GM11168 (cell line): ENCODE results near the gene GNAO1.

ENCODE experiments used
- in situ Hi-C: fragments of 300-500 bp; cut with MboI; formaldehyde crosslinking; loops from one replicate; pipeline ENCODE4 v1.12.0; 2022; ENCODE audit warnings: low sequenced_read_pairs; ENCODE audit not compliant: unreplicated experiment

The GNAO1 gene

GRCh38 chr16:56262551-56263245, 71.4 kb downstream of the GNAO1 start:
- in situ Hi-C loops = no loop called here

- in situ Hi-C loops = no loop called here
Observed at GRCh38 chr16:56263711-56264608, 72.7 kb downstream of the GNAO1 start.

DNA sequence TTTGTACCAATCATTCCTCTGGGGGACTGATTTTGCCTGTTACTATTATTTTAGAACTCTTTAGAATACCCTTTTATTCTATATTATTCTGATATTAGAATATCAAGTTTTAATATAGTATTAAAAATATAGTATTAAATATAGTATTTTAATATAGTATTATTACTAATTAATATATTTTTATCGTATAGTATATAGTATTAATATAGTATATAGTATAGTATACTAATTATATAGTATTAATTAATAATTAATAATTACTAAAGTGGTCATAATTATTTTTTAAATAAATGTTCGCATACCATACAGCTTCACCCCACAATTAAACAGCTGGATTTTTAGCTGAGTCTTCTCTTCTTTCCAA, 73.3 kb downstream of the GNAO1 start:
- in situ Hi-C loops = no loop called here

DNA sequence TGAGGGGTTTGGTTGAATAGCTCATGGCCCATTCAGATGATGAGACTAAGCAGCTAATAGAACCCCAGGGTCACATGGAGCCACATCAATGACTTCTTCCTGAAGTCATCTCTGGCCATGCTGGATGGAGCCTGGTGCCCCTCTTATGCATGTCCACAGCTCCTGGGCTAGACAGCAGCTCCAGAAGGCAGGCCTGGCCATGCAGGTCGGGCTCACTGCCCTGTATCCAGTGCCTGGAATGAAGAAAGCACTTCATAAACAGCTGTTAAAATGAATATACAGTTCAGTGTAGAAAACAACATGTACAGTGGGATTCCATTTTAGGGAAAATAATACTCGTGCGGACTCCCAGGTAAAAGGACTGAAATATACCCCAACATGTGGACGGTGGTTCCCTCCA, 73.9 kb downstream of the GNAO1 start:
- in situ Hi-C loops = no loop called here

DNA sequence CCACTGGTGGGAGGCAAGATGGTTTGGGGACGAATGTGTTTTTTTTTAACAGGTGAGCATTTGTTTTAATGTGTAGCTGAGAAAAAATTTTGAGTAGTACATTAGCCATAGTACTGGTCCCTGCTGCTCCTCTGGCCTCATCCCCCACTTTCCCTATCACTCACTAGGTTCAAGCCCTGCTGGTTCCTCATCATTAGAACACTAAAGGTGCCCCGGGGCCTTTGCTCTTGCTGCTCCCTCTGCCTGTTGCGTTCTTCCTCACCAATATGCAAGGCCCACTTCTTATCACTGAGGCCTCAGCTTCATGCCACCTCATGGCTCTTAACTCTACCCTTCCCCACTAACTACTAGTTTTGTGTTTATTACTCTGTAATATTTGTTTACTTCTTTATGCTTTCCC, 74.5 kb downstream of the GNAO1 start:
- in situ Hi-C loops = no loop called here

DNA sequence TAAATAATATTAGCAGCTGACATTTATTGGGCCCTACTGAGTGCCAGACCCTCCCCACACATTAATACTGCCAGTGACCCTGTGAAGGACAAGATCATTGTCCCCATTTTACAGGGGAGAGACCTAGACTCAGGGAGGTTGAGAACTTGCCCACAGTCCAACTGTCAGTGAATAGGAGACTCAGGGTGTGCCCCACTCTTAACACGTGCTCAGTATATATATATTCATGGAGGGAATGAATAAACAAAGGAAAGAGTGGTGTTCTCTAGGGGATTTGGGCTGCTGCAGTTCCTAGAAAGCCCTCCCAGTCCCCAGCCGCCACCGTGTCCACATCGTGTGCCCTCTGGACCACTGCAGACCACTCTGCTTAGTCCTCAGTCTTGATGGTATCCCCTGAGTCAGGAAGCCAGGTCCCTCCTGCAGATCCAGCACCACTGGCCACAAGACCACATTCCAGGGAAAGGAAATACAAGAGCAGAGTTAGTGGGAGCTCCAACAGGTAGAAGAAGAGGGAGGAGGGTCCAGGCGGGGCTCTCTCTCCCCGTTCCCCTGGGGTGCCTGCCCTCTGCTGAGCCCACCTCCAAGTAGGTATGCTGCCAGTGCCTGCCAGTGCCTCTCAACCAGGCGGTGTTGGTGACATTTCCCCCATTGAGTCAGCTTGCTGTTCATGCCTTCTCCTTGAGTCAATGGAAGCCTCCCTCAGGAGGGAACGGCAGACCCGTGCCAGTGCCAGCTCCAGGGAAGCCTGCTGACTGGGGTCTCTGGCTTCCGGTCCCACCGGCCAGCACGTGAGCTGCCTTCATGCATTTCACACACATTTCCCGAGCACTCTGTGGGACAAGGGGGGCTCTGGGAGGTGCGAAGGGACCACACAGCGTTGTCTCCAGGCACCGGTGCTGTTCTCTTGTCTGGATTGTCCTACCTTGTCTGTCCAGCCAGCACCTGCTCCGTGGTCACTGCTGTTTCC, 75.6 kb downstream of the GNAO1 start:
- in situ Hi-C loops = no loop called here

- in situ Hi-C loops = no loop called here
Observed at GRCh38 chr16:56267888-56268287, 76.6 kb downstream of the GNAO1 start.

DNA sequence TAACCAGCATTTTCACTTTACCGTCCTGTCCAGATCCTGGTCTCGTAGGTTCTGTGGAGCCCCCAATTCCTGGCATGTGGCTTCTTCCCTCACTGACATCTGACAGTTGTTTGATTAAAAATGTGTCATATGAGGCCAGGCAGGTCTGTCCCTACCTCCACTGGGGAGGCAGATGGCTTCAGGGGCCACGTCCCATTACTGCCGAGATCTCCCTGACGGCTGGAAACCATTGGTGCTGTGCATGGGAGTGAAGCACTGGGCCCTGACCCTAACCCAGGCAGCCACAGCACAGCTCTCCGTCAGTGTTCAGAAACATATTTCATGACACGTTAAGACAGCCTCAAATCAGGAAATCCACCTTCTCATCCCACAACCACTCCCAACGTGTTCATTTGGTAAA, 77.5 kb downstream of the GNAO1 start:
- in situ Hi-C loops = no loop called here

- in situ Hi-C loops = no loop called here
Observed at GRCh38 chr16:56269281-56269680, 78.0 kb downstream of the GNAO1 start.

GRCh38 chr16:56269811-56270684, 78.8 kb downstream of the GNAO1 start:
- in situ Hi-C loops = no loop called here

GRCh38 chr16:56270828-56271227, 79.5 kb downstream of the GNAO1 start:
- in situ Hi-C loops = no loop called here

GRCh38 chr16:56272583-56272894, 81.2 kb downstream of the GNAO1 start:
- in situ Hi-C loops = no loop called here

DNA sequence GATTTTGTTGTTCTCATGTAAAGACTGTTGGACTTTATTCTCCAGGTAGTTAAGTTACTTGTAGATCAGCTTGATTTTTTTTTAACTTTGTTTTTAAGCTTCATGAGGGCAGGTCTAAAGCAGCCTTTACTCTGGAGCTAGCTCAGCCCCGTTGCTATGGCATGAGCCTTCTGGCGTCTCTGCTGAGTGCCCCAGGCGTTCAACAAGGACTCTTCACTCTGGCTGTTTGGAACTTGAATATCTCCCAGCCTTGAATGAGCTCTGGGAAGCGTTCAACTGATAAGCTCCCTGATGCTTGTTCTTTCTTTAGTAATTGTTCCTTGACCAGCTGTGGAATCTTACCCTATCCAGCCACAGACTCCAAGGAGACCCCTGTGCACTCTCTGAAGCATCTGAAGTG, 82.3 kb downstream of the GNAO1 start:
- in situ Hi-C loops = no loop called here

GRCh38 chr16:56274369-56274768, 83.1 kb downstream of the GNAO1 start:
- in situ Hi-C loops = no loop called here

DNA sequence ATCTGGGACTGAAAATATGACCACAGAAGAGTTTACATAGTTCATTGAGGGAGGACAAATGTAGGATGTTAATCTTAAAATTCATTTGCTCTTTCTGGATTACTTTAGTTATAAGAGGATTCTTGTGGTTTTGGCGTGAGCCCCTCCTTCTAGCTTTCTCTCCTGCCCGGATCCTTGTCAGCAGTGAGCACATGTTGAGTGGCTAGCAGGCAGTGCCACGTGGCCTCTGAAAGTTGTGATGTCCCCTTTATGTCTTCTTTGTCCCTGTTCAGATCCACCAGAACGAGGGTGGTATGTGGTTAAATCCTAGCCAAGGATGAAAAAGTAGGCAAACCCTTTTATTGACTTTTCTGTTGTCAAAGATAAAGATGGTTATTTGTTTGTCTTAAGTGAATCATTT, 83.8 kb downstream of the GNAO1 start:
- in situ Hi-C loops = no loop called here

DNA sequence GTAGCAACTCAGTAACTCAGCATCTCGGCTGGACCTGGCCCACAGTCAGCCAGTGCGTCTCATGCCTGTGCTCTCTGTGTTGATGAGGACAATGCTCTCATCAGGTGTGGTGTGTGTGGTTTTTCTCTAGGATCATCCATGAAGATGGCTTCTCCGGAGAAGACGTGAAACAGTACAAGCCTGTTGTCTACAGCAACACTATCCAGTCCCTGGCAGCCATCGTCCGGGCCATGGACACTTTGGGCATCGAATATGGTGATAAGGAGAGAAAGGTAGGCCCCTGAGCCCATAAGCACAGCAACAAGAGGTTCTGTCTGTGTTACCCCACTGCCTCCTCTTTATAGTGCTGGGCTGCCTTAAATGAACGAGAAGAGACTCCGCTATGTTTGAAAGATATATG, 84.5 kb downstream of the GNAO1 start:
- in situ Hi-C loops = no loop called here

GRCh38 chr16:56277075-56277474, 85.8 kb downstream of the GNAO1 start:
- in situ Hi-C loops = no loop called here

DNA sequence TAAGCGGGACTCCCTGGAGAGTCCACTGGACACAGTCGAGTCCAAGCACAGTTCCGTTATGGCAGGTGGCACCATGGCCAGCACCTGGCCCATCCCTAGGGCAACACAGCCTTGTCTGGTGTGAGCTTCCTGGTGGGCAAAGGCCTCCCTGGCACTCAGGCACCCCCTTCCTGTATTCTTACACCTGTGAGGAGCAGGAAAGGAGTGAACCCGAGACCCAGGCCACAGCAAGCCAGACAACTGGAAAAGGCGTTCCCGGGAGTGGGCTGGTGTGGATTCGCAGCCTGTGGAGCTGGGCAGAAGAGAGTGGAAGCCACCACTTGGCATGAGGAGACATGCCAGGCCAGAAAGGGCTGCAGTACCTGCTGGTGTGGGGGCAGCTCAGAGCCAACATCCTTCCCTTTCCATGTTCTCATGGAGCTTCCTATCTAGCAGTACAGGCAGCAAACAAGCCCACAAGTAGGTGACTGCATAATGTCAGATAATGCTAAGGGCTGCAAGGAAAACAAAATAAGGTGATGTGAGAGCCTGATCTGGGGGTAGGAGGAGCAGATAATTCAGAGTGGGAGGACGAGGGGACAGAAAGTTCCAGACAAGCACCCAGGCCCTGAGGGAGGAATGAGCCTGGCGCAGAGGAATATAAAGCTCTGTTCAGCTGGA, 87.0 kb downstream of the GNAO1 start:
- in situ Hi-C loops = no loop called here

DNA sequence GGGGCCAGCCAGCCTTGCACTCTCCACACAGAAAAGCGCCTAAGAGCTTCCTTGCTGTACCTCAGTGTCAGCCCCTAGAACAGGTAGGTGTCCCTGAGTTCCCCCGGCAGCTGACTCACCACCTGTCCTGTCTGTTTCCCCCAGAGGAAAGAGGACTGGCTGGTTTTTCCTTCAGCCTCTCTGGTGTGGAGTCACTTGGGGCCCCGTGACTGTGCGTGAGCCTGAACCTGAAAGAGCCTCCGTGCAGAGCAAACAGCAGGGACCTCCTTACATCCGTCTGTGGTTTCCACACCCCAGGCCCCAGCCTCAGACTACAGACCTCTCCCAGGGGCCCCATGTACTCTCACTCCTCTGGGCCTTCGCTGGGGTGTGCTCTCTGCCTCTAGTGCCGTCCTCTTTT, 87.8 kb downstream of the GNAO1 start:
- in situ Hi-C loops = no loop called here
